ENCODE data around the gene PTGS1. TPM values are rescaled to one million over a fixed set of nuclear protein-coding genes. Genes with fewer than 3 reads are reported as not detected.
A peak's percentile ranks its signal among the peaks of the same experiment; 100 is the strongest.
"Not testable (repeated sequence)": the region's sequence is repeated elsewhere in the genome, so short reads cannot be mapped to it uniquely, and the experiment has no call there.

Gene PTGS1
- total RNA-seq, 1 donor = 49.8 TPM

DNA sequence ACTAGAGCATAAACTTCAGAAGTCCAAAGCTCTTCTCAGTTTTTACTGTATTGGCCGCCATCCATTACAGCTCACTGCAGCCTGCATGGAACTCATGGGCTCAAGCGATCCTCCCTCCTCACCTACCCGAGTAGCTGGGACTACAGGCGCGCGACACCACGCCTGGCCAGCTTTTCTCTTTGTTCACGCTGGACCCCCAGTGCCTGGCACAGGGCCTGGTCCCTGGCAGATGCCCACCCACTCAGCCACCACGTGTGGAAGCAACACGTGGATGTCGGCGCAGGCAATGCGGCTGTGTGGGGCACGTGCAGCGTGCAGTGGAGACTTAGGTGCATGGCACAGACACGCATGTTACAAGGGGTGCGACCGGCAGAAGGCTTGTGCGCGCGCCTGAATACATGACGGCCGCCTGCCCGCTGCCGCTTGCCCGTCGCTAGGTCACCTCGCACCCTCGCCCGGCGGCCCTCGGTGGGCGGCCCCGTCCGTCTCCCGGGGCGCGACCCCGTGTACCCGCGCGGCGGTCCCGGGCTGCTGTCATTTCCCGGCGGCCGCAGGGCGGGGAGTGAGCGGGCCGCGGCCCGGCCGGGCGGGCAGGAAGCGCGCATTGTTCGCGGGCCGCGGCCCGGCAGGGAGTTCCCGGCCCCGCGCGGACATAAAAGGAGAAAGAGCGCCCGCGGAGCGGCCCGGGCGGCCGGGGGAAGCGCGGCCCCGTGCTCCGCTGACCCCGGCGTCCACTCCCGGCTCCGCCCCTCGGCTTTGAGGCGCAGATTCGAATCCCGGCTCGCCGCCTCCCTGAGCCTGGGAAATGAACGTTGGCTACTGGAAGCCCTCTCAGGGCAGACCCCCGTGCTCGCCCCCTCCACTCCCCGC is 24.1 kb upstream of the PTGS1 start:
- DNase-seq (ENCODE audit: low read depth in 2 of 3, low spot score in 2 of 3) = peak in 1 of 3 donors; percentile 49

DNA sequence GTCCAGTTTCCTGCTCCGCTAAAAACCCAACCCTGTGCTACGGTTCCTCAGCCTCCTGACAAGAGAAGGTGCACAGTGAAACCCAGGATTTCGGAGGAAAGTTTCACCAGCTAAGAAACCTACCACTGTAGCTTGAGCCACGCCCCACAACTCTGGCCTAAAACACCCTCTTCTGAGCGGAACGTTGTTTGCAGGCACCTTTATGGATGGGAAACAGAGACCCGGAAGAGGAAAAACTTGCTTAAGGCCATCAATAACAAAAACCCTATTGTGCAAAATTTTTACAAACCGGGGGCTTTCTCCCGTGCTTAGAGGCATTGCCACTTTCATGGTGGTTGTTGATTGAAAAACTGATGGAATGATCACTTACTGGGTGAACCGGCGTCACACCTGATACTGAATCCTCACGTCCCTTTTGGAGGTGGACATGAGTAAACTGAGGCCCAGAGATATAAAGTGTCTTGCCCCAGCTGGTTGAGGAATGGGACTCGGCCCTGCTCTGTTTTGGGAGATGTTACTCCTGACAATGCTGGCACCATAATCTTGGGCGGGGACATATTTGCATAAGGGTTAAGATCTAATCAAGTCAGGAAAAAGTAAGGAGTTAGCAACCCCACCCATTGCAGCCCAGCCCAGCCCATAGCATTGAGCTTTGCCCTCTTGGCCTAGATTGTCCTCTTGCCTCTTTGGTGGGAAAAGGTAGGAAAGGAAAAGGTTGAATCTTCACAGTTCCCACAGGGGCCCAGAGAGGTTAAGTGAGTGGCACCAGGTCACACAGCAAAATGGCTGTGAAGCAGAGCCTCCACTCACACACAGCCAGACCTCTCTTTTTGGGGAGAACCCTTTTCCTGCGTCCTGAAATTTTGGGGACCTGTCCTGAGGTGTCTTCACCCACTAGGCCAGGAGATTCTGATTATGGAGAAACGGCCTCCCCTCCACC is 23.2 kb upstream of the PTGS1 start:
- peak in 2 of 3 donors; percentile 37 to 51 for DNase-seq (ENCODE audit: low read depth in 2 of 3, low spot score in 2 of 3)

DNA sequence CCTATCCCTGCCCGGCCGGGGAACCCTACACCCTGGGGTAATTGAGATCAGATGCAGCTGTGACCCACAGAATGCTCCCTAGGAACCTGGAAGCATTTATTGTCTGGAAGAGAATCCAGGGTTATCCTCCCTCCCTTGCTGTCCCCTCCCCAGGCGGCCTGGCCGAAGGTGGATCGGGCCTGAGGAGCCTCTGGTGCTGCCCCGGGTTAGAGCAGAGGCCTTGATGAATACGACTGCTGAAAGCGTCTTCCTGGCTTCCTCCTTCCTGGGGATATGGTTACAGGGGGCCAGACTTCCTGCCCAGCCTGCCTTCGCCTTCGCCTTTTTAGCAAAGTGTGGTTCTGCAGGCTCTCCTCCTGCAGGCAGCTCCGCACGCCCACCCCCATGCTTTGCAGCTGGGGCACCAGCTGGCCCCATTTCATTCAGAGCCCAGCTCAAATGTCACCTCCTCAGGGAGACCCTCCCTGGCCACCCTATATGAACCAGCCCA is 22.5 kb upstream of the PTGS1 start:
- DNase-seq (ENCODE audit: low read depth in 2 of 3, low spot score in 2 of 3) = peak in 1 of 3 donors; percentile 28

DNA sequence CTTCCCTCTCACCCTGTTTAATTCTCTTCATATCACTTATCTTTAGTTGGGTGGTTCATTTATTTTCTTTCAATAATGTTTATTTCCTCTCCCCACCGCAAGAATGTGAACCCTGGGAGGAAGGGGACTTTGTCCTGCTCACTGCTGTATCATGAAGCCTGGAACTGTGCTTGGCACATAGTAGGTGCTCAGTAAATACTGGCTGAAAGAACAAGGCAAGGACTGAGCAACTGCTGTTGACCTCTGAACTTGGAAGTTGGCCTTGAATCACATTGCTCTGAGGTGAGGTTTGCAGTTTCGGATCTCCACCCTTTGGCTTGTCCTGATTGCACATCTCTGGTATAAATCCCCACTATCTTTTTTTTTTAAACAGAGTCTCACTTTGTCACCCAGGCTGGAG is 22.0 kb upstream of the PTGS1 start:
- DNase-seq (ENCODE audit: low read depth in 2 of 3, low spot score in 2 of 3) = no peak

DNA sequence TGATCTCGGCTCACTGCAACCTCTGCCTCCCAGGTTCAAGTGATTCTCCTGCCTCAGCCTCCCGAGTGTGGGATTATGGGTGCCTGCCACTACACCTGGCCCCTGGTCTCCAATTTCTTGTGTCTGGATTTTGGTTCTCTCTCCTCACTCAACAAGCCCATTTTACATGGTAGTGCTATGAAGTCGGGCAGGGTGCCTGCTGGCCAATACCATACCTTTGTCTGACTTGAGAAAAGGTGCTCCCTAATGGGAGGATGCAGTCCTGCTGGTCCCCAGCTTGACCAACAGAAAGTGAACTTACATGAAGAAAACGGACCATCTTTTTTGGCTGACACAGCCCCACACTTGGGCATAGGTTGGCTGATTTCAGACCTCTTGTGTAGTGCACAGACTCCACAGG is 21.6 kb upstream of the PTGS1 start:
- no peak for DNase-seq (ENCODE audit: low read depth in 2 of 3, low spot score in 2 of 3)

DNA sequence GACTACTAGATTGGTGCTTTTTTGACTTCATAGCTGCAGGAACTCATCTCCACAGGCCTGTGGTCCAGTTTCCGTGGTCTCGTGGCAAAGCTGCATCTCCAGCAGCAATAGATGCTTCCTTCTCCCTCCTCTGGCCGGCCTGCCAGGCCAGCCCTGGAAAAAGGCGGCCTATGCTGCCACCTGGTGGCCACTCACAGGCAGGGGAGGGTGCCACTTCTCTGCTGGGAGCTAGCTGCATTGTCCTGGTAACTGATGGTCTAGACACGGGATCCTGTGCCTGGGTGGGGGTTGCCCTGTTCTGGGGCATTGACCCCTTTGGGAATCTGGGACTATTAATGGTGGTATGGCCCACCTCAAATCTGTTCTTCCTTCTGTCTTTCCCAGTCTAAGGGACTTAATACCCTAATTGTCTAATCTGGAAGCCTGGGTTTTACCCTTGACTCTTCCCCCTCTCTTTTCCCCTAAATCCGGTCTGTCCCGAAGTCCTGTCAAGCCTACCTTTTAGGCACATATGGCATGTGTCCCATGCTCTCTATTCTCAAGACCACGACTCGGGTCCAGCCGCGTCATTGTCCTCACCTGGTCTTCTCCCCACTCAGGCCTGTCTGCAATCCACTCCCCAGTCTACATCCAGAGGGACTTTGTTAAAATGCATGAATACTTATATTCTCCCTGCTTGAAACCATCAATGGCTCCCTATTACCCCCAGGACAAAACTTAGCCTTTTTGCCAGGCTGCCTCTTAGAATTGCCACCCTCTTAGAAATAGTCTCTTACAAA is 20.1 kb upstream of the PTGS1 start:
- peak; percentile 41 to 84 (median 71) for DNase-seq (ENCODE audit: low read depth in 2 of 3, low spot score in 2 of 3)

DNA sequence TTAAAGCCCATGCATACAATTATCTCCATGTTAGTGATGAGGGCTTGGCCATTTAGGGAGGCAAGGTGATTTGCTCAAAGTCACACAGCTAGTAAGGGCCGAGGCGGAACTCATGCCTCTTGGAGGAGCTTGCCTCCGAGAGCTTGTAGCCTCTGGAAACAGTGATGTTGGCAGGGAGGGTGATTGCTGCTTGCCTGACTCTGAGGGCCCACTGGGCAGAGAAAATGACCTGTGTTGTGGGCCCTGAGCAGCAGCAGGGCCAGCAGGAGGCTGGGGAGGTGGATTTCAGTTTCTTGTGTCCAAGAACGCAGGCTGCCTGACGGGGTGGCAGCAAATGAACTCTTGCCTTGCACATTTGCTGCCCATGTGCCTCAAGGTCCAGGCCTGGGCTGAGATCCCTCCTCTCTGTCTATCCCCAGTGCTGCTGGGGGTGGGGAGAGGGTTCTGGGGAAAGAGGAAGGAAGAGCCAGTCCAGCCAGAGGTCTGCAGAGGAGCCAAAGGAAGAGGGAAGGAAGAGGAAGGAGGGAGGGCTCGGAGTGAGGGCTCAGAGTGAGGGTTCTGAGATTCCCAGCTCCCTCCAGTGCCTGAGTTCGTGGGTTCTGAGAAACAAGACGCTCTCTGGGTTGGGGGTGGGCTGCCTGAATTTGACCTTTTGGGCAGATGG is 16.2 kb upstream of the PTGS1 start:
- DNase-seq (ENCODE audit: low read depth in 2 of 3, low spot score in 2 of 3) = no peak

DNA sequence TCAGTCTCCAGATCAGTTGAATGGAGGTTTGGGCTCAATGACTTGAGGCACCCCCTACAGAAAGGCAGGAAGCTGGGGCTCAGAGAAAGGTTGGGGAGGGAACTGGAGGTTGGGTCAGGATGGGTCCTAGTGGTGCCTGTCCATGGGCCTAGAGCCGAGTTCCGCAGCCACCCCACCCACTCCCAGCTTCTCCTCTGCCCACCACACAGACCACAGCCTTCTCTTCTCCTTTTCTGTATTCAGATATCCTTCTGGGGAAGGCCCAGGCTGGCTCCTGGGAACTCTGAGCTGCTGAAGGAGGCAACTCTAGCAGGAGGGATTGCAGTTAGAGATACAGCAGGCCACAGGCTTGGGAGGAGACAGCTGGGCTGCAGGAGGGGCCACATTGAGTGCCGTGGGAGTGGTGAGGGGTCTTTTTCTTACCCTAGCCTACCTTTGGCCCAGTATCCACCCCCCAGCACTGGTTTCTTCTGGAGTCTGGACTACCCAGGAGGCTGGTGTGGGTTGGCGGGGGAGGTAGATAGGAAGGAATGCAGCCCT is 15.4 kb upstream of the PTGS1 start:
- no peak for DNase-seq (ENCODE audit: low read depth in 2 of 3, low spot score in 2 of 3)

DNA sequence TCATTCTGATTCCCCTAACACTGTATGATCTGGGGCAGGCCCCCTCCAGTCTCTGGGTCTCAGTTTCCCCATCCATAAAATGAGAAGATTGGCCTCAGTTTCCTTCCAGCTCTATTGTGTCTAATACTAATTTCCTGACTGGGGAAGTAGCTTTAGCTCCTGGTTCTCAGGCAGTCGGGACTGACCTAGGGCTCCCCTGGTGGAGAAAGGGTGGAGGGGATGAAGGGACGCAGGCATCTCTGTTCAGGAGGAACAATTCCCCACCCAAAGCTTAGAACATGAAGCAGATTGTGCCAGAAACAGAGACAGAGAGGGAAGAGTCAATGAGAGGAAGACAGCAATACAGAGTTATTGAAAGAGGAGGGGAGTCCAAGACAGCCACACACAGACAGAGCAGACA is 14.2 kb upstream of the PTGS1 start:
- no peak for DNase-seq (ENCODE audit: low read depth in 2 of 3, low spot score in 2 of 3)

DNA sequence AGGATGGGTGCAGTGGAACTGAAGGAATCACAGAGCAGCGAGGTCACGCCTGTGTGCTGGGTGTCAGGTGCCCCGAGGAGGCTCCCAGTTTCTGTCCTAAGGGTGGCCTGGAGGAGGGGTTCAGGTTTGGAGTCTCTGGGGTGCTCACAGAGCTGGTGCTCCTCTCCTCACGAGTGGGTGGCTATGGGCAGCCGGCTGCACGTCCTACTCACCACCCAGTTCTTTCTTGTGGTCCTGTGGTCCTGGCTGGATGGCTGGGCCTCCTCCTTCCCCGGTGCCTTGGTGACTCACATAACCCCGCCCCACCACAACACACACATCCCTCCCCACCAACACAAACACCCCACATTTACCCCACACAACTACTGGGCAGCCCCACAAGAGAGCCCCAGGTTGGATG is 9.9 kb upstream of the PTGS1 start:
- no peak for DNase-seq (ENCODE audit: low read depth in 2 of 3, low spot score in 2 of 3)

DNA sequence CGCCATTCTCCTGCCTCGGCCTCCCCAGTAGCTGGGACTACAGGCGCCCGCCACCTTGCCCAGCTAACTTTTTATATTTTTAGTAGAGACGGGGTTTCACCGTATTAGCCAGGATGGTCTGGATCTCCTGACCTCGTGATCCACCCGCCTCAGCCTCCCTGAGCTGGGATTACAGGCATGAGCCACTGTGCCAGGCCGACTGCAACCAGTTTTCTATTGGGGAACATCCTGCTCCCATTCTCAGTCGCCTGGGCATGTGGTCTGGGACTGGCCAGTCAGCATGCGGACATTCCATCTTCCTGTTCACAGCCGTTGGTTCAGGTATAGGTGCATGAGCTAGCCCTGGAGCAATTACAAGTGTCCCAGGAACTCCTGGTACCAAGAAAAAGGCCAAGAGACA is 7.7 kb upstream of the PTGS1 start:
- not testable (repeated sequence) for DNase-seq (ENCODE audit: low read depth in 2 of 3, low spot score in 2 of 3)

DNA sequence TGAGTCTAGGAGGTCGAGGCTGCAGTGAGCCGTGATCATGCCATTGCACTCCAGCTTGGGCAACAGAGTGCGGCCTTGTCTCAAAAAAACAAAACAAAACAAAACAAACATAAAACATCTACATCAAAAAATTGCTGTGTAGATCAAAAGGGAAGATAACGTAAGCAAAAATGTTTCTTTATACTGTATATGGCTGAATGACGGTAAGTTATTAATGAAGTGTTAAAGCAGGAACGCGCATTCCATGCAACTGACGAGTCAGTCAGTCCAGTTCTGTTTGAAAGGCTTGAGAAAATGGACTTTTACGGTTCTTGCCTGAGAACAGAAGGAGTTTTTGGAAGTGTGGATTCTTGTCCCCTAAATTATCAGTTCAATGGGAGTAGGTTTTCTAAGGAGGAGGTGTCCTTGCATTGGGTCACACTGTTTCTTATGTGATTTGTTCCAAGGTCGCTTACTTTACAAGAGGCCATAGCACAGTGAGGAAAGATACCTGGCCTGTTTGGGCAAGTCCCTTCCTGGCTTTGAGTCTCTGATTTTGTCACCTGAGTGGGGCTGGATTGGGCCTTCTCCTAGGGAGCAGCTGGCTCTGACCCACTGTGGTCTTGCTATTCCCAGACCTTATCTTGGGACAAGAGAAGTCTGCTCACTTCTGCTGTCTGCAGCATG is 6.6 kb upstream of the PTGS1 start:
- no peak for DNase-seq (ENCODE audit: low read depth in 2 of 3, low spot score in 2 of 3)

DNA sequence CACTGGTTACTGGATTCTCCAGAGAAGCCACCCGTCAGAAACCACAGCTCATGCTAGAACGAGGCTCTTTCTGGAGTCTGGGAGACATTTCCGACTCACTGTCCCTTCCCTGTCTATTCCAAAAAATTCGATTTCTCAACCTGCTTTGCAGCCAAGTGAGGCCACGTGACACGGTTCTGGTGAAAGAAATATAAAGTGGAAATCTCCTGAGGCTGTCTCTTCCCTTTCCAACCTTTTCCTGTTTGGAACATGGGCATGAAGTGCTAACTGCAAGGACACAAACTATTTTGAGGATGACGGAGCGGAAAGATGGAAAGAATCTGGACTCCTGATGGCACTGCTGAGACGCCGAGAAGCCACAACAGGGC is 6.1 kb upstream of the PTGS1 start:
- no peak for DNase-seq (ENCODE audit: low read depth in 2 of 3, low spot score in 2 of 3)

DNA sequence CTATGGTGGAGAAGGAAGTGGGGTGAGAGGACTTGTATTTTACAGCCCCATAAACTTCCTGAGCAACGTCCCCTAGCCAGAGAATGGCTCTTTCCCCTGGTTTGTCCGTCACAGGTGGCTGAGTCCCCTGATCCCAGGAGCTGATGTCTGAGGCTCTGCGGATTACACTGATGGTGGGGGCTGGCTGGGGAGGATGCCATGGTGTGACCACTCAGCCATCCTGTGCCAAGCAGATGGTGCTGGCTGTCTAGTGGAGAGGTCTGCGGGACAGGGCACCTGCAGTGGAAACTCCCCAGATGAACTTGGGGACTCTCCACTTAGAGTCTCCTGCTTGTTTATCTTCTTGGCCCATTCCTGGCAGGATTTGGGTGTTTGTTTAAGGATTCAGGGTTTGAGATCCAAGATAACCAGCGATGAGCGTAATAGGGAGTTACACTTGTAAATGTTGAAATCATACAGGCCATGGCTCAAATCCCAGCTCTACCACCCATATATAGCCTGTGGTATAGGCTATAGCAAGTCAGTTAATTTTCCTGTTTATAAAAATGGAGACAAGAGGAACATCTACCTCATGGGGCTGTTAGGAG is 4.7 kb upstream of the PTGS1 start:
- DNase-seq (ENCODE audit: low read depth in 2 of 3, low spot score in 2 of 3) = no peak

DNA sequence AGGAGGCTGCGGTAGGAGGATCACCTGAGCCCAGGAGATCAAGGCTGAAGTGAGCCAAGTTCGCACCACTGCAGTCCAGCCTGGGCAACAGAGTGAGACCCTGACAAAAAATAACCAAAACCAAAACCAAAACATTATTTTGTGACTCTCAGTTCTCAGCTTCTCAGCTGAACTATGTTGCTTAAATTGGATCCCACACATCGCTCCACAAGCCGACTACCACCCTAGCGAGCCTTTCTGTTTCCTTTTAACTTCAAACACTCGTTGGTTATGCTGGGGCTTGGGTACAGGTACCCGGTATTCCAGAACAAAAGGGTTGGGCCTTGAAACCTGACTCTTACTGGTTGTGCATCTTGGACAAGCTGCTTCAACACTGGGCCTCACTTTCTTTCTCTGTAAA is 3.8 kb upstream of the PTGS1 start:
- DNase-seq (ENCODE audit: low read depth in 2 of 3, low spot score in 2 of 3) = no peak

DNA sequence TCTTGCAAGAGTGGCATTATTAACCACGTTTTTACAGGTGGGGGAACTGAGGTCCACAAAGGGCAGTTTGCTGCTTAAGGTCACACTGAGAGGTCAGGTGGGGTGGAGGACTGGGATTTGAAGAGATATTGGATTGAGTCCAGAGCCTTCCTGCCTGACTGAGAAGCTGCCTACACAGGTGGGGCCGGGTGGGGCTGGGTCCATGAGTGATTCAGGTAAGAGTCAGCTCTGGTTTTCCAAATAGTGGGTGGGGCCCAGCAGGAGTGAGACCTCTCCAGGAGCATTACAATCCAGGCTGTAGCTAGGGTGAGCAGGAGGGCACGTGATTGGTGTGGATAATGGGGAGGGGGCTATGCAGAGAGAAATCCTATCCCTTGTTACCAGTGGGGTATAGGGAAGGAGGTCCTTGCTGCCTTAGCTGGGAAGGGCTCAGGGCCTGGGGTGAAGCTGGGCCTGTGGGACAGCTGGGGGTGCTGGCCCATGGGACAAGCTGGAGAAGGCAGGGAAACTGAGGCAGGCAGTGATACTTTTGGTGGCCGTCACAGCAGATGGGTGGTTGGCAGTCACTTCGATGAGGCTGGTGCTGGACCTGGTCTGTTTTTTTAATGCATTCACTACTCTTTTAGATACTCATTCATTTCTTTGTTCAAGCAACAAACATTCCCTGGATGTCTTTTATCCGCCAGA is 2.9 kb upstream of the PTGS1 start:
- DNase-seq (ENCODE audit: low read depth in 2 of 3, low spot score in 2 of 3) = no peak

DNA sequence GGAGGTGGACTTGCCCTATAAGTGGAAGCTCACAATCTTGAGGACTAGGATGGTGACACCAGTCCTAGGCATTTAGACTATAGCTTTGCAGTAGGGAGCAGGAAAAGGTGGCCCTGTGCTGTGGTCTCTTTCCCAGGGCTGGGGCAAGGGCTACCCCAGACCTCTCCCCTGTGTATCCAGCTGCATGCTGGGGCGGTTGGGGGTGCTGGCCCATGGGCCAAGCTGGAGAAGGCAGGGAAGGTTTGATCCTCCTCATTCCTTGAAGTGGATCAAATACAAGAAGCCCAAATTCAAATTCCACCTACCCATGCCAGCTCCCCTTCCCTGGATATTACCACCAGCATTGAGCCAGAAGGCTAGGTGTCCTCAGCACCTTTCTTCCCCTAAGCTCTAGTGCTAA is 2.2 kb upstream of the PTGS1 start:
- no peak for DNase-seq (ENCODE audit: low read depth in 2 of 3, low spot score in 2 of 3)

DNA sequence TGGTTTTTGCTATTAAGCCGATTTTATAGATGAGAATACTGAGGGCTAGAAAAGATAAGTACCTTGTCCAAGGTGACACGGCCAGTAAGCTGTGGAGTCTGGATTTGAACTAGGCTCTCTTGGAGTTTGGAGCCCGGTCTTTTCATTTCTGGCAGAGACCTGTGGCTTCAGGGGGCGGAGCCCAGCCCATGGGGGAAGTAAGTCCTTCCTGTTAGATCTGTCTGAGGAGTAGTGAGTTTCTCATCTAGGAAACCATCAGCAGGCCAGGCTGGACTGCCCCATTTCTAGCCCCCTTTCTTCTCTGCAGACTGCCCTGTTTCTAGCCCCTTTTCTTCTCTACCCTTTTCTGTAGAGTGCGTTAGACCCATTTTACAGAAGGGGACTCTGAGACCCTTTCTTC is 521 bp upstream of the PTGS1 start:
- DNase-seq (ENCODE audit: low read depth in 2 of 3, low spot score in 2 of 3) = peak in 1 of 3 donors; percentile 32

Data from hematopoietic multipotent progenitor cell (in vitro differentiated cells).